GM18870 (cell line): ENCODE data around the gene SCAND1.
"Not testable (repeated sequence)": the region's sequence is repeated elsewhere in the genome, so short reads cannot be mapped to it uniquely, and the experiment has no call there.

ENCODE experiments used
- ATAC-seq: cut with Tn5 transposase; IDR thresholded peaks from one replicate; pipeline ENCODE4 v1.9.1; 2021; ENCODE audit warnings: moderate library complexity; ENCODE audit not compliant: unreplicated experiment

The SCAND1 gene

DNA sequence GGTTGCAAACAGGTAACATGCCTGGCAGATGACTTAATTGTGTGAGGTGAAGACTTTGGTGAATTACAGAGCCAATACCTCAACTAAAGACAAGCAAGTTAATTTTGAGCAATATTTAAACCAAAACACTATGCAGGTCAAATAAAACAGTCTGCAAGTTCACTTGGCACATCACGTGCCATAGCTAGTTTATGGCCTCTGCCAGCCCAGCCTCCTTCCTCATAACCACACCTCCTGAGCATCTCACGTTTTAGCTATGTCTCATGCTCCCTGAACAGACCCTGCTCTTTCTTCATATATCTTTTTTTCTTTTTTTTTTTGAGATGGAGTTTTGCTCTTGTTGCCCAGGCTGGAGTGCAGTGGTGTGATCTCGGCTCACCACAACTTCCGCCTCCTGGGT lies 9.6 kb upstream of the SCAND1 start:
- ATAC-seq = no peak

DNA sequence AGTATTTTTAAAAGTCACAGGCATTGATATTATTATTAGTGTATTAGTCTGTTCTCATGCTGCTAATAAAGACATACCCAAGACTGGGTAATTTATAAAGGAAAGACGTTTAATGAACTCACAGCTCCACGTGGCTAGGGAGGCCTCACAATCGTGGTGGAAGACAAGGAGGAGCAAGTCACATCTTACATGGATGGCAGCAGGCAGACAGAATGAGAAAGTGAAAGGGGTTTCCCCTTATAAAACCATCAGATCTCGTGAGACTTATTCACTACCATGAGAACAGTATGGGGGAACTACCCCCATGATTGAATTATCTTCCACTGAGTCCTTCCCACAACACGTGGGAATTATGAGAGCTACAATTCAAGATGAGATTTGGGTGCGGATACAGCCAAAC lies 5.0 kb upstream of the SCAND1 start:
- ATAC-seq = not testable (repeated sequence)

DNA sequence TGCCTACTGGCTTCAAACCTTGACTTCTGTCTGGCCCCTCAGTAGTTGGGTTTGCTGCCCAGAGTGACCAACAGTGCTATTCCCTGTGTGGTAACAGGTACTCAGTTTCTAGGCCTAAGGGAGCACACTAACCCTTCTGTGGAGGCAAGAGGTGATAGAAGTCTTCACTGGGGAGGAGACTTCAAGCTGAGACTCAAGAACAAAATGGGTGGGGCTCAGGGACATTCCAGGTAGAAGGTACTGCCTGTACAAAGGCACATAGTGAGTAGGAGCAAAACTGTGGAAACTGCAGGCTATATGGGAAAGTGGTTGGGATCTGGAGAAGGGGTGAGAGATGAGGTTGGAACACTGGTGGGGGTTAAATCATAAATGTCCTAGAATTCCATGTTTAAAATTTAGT lies 2.3 kb upstream of the SCAND1 start:
- no peak for ATAC-seq

DNA sequence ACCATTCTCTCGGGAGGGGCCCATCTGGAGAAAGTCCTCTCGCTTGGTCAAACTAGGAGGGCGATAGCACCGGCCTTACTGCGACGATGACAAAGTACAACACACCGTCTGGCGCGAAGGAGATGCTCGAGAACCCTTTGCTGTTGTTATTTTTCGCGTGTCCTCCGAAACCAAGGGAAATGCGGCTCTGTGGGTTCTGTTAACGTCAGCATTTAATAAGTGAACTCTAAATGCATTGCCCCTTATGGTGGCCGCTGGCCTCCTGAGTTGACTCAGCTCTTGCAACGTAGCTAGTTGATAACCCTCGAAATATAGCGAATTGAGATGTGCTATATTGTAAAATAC lies 577 bp upstream of the SCAND1 start:
- no peak for ATAC-seq

DNA sequence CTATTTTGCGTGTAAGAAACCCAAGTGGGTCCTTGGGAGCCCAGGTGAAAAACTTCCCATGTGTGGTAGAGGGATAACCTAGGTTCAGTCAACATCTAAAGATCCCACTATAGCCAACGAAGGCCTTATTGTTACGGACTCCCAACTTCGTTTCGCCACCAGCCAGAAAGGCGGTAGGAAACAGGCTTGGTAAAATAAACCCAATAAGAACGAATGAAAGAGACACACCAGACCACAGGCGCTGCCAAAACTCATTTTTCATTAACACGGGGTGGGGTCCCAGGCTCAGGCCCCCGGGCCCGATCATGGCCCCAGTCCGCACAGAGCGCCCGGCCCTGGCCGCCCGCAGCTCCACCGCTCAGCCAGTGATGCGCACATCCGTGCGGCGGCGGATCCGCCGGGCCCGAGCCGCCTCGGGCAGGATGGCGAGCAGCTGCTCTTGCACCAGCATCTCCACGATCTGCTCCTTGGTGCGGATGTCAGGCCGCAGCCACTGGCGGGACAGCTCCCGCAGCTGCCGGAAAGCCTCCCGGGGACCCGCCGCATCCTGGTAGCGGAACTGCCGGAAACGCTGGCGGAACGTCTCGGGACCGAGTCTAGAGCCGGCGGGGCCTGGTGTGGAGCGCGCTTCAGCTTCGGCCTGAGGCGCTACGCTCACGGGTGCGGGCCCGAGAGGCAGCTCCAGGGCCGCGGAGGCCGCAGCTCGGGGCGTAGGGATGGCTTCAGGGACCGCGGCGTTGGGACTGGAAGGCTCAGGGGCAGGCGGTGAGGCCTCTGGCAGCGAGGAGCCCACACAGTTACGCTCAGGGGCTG lies 709 bp downstream of the SCAND1 start:
- peak; percentile 19 for ATAC-seq

DNA sequence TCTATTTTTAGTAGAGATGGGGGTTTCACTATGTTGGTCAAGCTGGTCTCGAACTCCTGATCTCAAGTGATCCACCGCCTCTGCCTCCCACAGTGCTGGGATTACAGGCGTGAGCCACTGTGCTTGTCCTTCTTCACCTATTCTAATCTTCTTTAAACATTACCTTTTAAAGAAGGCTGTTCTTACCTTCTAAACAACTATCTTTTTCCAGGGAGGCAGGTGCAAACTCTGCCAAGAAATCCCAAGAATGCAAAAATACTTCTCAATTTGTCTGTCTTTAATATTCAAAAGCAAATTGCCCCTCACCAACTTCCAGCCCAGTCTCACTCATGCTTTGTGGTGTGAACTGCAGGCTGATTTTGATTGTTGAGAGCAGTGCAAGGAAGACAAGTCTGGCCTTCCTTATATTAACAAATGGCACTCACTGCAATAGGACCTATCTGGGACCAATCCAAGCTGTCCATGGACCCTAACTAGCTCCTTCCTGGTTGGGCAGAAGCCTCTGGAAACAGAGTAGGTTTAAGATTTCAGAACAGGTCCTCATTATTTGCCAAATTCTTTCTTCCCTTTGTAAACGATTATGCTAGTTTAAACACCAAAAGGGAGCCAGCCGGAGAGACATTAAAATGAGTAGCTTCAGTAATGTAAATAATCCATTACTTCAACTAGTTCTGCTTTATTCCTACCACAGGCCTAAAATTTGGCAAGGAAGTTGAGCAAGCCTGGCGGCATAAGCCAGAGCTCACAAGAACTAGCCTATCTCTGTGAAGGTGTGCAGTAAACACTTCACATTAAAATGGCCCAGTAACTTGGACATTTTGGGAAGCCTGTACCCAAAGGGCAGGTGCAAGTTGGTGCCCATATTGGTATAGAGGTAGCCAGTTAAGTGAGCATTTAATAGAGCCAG lies 1.6 kb downstream of the SCAND1 start:
- ATAC-seq = no peak

DNA sequence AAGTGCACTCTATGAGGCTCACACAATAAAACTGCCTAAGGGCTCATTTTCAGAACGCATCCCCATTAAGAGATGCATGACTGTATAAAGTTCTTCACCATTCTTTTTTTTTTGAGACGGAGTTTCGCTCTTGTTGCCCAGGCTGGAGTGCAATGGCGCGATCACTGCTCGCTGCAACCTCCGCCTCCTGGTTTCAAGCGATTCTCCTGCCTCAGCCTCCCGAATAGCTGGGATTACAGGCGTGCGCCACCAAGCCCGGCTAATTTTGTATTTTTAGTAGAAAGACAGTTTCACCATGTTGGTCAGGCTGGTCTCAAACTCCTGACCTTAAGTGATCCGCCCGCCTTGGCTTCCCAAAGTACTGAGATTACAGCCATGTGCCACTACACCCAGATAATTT lies 2.2 kb downstream of the SCAND1 start:
- ATAC-seq = not testable (repeated sequence)

DNA sequence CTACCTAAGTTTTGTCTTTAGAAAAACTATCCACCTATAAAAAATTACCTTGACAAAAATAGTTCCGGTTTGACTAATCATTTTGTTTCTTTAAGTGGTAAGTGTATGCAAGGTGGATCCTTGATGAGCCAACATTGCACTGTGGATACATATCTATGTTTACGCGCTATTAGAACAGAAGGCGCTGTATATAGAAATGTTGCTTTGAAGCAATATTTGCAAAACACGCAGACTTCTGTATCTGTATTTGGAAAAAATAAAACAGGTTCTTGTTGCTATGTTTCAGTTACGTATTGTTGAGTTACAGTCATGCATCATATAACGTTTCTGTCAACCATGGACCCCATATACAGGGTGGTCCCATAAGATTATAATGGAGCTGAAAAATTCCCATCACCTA lies 4.2 kb downstream of the SCAND1 start:
- no peak for ATAC-seq

DNA sequence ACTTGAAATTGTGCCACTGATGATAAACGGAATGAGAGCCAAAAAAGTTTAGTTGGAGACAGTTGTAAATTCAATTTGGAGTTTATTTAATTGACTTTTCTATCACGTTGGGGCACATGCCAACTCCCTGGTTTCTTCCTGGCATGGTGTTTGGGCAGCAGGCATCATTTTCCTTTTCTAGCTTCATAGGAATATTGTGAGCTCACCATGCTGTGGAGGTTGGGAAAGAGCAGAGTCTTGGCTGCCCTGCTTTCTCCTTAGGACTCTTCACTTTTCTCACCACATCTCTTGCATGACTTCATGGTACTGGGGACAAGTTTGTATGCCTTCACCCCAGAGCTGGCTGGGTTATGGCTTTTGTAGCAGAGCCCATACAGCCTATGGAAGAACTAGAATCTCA lies 6.4 kb downstream of the SCAND1 start:
- no peak for ATAC-seq

DNA sequence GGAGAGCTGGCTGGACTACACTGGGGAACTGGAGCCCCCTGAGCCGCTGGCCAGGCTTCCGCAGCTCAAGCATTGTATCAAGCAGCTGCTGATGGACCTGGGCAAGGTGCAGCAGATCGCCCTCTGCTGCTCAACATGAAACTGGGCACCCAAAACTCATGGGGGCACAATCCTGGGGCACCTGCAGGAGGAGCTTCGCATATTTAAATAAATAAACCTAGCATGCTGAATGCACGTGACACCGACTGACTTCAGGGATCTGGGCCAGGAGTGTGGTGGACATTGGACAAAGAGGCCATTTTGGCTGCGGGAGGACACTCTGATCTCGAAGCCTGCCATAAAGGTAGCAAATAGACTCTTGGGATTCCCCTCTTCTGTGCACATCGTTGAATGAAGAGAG lies 6.8 kb downstream of the SCAND1 start:
- ATAC-seq = no peak

DNA sequence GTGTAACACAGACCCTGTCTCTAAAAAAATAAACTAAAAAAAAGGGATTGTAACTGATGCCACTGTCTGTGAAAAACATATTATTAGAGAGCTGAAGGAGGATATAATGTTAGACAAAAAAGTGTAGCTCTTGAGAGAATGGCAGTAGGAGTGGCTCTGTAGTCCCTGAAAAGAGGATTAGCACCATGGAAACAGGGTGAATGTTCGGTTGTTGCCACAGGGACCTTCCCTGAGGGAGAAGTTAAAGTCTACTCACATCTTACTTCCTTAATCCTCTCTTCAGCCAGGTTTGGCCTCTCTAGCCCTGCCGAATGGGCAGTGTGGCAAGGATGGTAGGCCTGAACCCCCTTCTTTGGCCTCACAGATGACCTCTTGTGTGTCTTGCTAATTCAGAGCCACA lies 12.1 kb downstream of the SCAND1 start:
- ATAC-seq = no peak

DNA sequence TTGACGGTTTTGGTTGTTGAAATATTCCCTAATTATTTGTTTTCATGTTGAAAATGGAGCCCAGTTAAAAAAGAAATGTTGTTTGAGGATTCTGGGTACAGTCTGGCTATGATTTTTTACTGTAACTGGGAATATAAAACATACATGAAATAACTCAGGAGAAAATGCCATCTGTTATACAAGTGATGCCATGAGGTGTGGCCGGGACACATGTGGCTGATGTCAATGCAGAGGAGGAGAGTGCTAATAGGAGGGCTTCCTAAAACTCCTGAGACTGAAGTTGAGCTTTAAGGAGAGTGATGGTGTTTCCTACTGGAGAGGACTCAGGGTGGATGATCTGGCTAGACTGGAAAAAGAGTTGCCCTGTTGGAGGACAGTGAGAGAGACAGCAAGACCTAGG lies 12.7 kb downstream of the SCAND1 start:
- ATAC-seq = no peak

DNA sequence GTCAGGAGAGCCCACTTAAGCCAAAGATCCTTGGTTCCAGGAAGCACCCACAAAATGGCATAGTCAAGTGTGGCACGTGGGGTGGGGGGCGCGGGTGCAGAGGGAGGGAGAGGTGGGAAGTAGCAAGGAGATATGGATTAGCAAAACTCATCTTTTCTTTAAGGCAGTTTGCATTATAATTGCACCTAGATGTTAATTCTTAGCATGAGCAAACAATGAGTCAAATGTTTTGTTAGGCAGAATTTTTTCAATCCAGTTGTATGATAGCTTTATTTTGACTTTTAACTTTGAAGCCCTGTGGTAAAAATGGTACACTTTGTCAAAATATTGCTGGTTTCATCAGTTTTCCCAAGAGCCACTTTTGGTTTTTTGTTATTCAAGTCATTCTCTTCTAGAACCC lies 15.0 kb downstream of the SCAND1 start:
- ATAC-seq = no peak

DNA sequence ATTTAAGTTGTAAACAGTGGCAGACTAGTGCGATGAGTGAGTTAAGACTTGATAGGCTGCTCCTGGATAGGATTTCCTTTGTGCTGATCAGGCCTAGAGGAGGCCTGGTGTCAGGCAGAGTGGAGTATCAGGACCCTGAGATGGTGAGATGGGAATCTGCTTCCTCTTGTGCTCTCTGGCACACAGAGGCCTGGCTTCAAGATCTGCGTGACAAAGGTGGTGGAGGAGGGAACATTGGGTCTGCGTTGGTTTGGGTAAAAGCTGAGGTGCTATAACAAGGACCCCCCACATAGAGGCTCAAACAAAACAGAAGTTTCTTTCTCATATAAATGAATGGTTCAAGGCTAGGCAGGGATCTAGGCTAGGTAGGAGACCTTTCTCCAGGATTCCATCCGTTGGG lies 20.3 kb downstream of the SCAND1 start:
- ATAC-seq = no peak

DNA sequence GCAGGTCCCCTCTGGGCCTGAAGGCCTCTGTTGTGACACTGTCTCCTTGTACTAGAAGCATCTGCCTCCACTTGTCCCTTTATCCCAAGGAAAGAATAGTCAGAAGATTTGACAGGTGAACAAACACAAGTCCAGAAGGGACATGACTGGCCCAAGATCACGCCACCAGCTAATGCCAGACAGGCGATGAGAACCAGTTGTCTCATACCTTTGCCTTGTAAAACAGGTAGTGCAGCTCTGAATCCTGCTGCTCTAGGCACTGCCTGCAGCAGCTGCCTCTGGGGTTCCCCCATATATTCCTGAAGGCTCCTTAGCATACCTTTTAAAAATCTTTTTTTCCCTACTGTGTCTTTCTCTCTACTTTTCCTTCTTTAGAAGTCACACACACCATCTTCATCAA lies 25.0 kb downstream of the SCAND1 start:
- ATAC-seq = no peak

DNA sequence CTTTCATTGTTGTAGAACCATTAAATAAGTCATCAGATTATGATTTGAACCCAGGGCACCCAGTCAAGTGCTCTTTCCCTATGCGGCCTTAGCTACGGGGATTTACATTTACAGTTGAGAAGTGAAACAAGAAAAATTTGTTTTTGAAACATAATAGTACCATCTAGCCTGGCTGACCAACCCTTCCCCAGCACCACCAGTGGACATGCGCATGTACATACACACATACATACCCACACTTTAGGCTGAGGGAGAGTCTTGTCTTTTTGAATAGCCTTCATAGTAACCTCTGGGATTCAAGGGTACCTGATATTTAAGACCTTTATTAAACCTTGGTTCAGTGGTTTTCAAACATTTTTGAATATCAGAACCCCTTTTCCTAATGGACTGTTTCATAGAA lies 33.8 kb downstream of the SCAND1 start:
- no peak for ATAC-seq

DNA sequence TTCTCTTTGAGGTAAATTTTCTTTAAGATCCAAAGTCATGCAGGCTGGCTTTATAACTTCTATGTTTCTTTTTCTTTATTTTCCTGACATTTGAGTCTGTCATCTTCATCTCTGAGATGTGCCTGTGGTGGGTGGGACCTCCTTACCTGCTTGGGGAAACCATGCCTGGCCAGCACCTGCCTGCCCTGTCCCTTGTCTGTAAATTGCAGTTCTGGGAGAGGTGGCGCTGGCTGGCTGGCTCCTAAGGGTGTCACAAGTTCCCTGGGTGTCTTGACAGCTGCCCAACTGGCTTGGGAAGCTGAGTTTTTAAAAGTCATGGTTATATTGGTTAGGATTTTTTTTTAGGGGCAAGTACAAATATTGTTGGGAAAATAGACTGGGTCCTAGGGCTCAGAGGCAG lies 36.3 kb downstream of the SCAND1 start:
- ATAC-seq = no peak

DNA sequence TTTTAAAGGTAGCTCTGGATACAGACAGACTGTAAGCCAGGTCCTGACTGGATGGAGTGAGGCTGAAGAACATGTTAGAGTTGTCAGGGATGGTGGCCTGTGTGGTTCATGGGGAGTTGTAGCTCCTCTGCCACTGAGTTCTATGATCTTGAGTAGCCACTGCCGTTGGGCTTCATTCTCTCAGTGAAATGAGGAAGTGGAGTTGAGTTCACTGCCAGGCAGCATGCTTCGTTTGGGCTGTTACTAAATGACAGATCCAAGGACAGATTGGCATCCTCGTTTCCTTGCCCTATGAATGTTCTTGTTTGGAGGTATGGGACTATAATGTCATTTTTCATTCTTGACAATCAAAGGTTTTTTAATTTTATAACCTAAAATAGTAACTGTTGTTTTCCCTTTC lies 37.2 kb downstream of the SCAND1 start:
- no peak for ATAC-seq

DNA sequence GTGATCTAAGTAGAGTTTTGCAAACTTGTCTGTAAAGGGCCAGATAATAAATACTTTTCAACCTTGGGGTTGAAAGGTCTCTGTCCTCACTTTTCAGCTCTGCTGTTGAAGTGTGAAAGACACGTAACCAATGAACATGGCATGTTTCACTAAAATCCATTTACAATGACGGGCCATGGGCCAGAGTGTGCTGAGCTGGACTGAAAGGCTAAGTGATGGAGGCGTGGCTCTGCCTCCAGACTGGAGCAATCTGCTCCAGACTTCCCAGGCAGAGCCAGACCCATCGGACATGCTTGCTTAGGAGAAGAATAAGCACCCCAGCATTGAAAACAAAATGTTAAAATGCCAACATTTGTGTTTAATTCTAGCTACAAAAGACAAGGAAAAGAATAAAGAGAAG lies 41.4 kb downstream of the SCAND1 start:
- no peak for ATAC-seq

DNA sequence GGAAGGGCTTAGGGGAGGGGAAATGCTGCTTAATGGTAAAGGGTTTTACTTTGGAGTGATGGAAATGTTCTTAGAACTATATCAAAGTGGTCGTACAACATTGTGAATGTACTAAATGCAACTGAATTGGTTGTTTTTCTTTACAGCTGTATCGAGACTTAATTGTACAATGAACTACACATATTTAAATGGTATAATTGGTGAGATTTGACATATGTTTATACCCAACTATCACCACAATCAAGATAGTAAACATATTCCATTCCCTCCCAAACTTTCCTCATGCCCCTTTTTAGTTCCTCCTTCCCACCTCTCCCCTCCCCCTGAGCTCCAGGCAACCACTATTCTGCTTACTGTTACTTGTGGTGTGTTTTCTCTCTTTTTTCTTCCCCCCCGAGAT lies 44.0 kb downstream of the SCAND1 start:
- no peak for ATAC-seq

DNA sequence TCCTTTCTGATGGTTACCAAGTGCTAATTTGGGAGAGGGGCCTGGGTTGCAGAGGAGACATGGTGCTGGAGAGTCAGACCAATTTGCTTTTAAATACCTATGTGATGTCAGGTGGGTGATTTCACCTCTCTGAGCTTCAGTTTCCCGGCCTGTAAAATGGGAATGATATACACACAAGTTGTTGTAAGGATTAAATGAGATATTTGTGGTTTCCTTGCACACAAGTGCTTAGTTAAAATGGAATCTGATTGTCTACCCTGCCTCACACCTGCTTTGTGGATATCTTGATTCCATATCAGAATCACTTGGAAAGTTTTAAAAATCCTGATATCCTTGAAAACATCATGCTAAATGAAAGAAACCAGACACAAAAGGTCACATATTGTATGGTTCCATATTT lies 44.5 kb downstream of the SCAND1 start:
- ATAC-seq = no peak

DNA sequence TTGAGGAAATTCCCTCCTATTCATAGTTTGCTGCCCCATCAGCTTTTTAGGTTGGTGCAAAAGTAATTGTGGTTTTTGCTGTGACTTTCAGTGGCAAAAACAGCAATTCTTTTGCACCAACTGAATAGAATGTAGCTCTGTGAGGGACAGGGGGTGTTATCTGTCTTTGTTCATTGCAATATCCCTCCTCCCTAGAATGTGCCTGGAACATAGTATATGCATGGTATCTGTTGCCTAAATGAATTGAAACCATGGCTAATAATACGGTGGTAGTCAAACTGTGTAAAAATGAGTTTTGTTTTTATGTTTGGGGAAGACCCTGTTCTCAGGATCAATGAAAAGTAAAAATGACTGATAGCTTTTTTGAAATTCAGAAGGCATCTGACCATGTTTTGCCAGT lies 45.1 kb downstream of the SCAND1 start:
- no peak for ATAC-seq
